ENCODE data around the gene TNPO2.
A peak's percentile ranks its signal among the peaks of the same experiment; 100 is the strongest.
"Not testable (repeated sequence)": the region's sequence is repeated elsewhere in the genome, so short reads cannot be mapped to it uniquely, and the experiment has no call there.

Gene TNPO2

DNA sequence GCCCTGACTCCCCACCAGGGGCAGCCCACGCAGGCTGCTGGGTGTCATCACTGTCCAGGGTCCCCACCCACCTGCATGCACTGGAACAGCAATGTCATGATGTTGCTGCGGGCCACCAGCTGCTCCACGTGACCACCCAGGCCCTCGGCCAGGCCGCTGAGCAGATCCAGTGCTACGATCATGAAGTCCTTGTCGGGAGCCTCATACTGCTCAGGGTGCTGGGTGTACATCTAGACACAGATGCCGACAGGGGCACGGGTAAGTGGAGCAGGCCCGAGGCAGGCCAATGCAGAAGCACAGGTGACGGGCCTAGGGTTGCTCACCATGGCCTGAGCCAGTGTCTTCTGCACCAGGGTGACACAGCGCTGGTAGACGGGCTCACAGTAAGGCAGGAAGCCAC lies 18.6 kb downstream of the TNPO2 start:
- H3K27me3 ChIP-seq (ENCODE audit: insufficient read depth, insufficient read length): no peaks in the 10 kb centered on the region
- no peaks in the 10 kb centered on the region for H3K9me3 ChIP-seq (ENCODE audit: insufficient read depth, low read length)
- TF ChIP-seq YY1 (IDR thresholded peaks at IDR 0.05; ENCODE audit: insufficient read depth, insufficient read length): no peak
- no peak for TF ChIP-seq ZNF274 (IDR thresholded peaks at IDR 0.05; ENCODE audit: low read depth, low read length)
- no peak for TF ChIP-seq SUZ12 (IDR thresholded peaks at IDR 0.05; ENCODE audit: extremely low read depth, insufficient read depth, insufficient read length)
- H3K4me3 ChIP-seq (ENCODE audit: insufficient read length, low read depth): no peak overlapping the region
- peaks cover 13% of the 10 kb centered on the region for H3K4me1 ChIP-seq (ENCODE audit: insufficient read depth, insufficient read length)
- H3K9ac ChIP-seq (ENCODE audit: insufficient read length, low read depth): no peak overlapping the region
- H3K36me3 ChIP-seq (ENCODE audit: insufficient read depth, insufficient read length, low read length): peaks cover 99% of the 10 kb centered on the region
- no peak for DNase-seq (ENCODE audit: low read depth, low spot score)

DNA sequence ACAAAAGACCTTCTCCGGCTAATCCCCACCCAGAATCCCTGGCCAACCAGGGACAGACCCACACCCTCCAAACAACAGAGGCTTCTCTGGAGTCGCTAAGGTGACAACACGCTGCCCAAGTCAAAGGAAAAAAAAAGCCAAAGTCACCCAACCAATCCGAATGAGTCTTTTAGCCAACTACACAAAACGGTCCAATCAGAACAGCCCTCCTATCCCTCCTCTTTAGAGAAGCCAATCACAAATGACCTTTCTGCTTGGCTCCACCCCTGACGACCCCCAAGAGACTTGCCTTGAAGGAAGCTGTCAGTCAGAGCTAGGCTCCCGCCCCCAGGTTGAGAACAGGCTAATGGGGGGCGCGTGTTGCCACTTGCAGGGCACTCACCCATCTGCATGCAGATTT lies 20.7 kb downstream of the TNPO2 start:
- Histone ChIP-seq H3K27me3 (ENCODE audit: insufficient read depth, insufficient read length) (no peaks in the 10 kb centered on the region), H3K4me1 (ENCODE audit: insufficient read depth, insufficient read length) (peaks cover 13% of the 10 kb centered on the region), H3K9me3 (ENCODE audit: insufficient read depth, low read length) (no peaks in the 10 kb centered on the region), H3K9ac (ENCODE audit: insufficient read length, low read depth) (no peak overlapping the region), H3K36me3 (ENCODE audit: insufficient read depth, insufficient read length, low read length) (peaks cover 99% of the 10 kb centered on the region), H3K4me3 (ENCODE audit: insufficient read length, low read depth) (no peak overlapping the region)
- peak; percentile 87 for DNase-seq (ENCODE audit: low read depth, low spot score)
- TF ChIP-seq SUZ12 (IDR thresholded peaks at IDR 0.05; ENCODE audit: extremely low read depth, insufficient read depth, insufficient read length) (no peak), YY1 (IDR thresholded peaks at IDR 0.05; ENCODE audit: insufficient read depth, insufficient read length) (no peak), ZNF274 (IDR thresholded peaks at IDR 0.05; ENCODE audit: low read depth, low read length) (no peak)

DNA sequence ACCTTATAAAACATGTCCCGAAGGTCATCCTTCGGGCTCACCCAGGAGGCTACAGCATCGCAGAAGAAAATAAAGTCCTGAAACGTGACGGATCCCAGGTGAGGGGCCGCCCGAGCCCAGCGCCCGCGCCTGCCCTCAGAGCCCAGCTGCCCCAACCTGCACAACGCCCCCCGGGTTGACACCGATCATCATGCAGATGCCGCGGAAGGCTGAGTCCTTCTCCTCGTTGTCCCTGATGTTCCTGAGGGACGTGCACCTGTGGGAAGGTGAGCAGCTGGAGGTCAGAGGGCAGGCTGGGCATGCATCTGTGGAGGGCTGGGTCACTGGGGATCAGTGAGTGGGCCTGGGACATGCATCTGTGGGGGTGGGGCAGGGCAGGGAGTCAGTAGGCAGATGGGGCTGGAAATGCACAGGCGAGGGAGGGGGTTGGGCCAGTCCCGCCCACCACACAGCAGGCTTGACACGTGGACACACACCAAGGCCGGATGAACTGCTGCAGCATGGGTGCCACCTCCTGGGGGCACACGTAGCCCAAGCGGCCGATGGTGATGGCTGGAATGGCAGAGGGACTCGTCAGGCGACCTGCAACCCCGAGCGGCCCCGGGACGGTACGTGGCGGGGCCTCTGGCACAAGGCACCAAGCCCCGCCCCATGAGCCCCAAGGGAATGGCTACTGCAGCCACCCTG lies 22.0 kb downstream of the TNPO2 start:
- Histone ChIP-seq H3K9me3 (ENCODE audit: insufficient read depth, low read length) (no peaks in the 10 kb centered on the region), H3K4me1 (ENCODE audit: insufficient read depth, insufficient read length) (peaks cover 13% of the 10 kb centered on the region), H3K27me3 (ENCODE audit: insufficient read depth, insufficient read length) (no peaks in the 10 kb centered on the region), H3K9ac (ENCODE audit: insufficient read length, low read depth) (peak overlapping the region; percentile 26), H3K4me3 (ENCODE audit: insufficient read length, low read depth) (no peak overlapping the region), H3K36me3 (ENCODE audit: insufficient read depth, insufficient read length, low read length) (peaks cover 92% of the 10 kb centered on the region)
- TF ChIP-seq SUZ12 (IDR thresholded peaks at IDR 0.05; ENCODE audit: extremely low read depth, insufficient read depth, insufficient read length): no peak
- TF ChIP-seq YY1 (IDR thresholded peaks at IDR 0.05; ENCODE audit: insufficient read depth, insufficient read length): no peak
- TF ChIP-seq ZNF274 (IDR thresholded peaks at IDR 0.05; ENCODE audit: low read depth, low read length): no peak
- DNase-seq (ENCODE audit: low read depth, low spot score): no peak

DNA sequence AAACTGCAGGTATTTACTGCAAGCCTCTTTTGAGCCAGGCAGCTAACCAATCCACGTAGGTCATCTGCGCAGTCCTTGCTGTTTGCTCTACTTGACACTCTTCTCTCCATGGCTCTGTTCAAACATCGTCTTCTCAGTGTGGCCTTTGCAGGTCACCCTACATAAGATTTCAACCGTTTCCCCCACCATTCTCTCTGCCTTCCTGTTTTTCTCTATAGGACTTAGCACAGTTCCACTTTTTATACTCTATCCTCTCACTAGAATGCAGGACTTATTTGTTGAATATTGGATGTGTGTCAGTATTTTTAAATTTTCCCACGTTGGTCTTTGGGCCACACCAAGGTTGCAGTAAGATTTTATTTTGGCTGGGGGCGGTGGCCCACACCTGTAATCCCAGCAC lies 25.6 kb downstream of the TNPO2 start:
- Histone ChIP-seq H3K9ac (ENCODE audit: insufficient read length, low read depth) (no peak overlapping the region), H3K4me1 (ENCODE audit: insufficient read depth, insufficient read length) (peaks cover 12% of the 10 kb centered on the region), H3K9me3 (ENCODE audit: insufficient read depth, low read length) (no peaks in the 10 kb centered on the region), H3K36me3 (ENCODE audit: insufficient read depth, insufficient read length, low read length) (peaks cover 58% of the 10 kb centered on the region), H3K27me3 (ENCODE audit: insufficient read depth, insufficient read length) (peaks cover 5% of the 10 kb centered on the region), H3K4me3 (ENCODE audit: insufficient read length, low read depth) (no peak overlapping the region)
- TF ChIP-seq YY1 (IDR thresholded peaks at IDR 0.05; ENCODE audit: insufficient read depth, insufficient read length): no peak
- no peak for TF ChIP-seq ZNF274 (IDR thresholded peaks at IDR 0.05; ENCODE audit: low read depth, low read length)
- TF ChIP-seq SUZ12 (IDR thresholded peaks at IDR 0.05; ENCODE audit: extremely low read depth, insufficient read depth, insufficient read length): no peak
- no peak for DNase-seq (ENCODE audit: low read depth, low spot score)

DNA sequence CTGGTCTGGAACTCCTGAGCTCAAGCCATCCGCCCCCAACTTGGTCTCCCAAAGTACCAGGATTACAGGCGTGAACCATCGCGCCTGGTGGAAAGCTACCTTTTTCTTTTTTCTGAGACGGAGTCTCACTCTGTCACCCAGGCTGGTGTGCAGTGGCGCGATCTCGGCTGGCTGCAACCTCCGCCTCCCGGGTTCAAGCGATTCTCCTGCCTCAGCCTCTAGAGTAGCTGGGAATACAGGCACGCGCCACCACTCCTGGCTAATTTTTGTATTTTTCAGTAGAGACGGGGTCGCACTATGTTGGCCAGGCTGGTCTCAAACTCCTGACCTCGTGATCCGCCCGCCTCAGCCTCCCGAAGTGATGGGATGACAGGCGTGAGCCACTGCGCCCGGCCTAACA lies 26.3 kb downstream of the TNPO2 start:
- H3K9me3 ChIP-seq (ENCODE audit: insufficient read depth, low read length); H3K27me3 ChIP-seq (ENCODE audit: insufficient read depth, insufficient read length); H3K4me1 ChIP-seq (ENCODE audit: insufficient read depth, insufficient read length); DNase-seq (ENCODE audit: low read depth, low spot score): not testable (repeated sequence)
- H3K4me3 ChIP-seq (ENCODE audit: insufficient read length, low read depth): peak overlapping the region; percentile 98
- peak overlapping the region; percentile 94 for H3K9ac ChIP-seq (ENCODE audit: insufficient read length, low read depth)
- peaks cover 56% of the 10 kb centered on the region for H3K36me3 ChIP-seq (ENCODE audit: insufficient read depth, insufficient read length, low read length)

DNA sequence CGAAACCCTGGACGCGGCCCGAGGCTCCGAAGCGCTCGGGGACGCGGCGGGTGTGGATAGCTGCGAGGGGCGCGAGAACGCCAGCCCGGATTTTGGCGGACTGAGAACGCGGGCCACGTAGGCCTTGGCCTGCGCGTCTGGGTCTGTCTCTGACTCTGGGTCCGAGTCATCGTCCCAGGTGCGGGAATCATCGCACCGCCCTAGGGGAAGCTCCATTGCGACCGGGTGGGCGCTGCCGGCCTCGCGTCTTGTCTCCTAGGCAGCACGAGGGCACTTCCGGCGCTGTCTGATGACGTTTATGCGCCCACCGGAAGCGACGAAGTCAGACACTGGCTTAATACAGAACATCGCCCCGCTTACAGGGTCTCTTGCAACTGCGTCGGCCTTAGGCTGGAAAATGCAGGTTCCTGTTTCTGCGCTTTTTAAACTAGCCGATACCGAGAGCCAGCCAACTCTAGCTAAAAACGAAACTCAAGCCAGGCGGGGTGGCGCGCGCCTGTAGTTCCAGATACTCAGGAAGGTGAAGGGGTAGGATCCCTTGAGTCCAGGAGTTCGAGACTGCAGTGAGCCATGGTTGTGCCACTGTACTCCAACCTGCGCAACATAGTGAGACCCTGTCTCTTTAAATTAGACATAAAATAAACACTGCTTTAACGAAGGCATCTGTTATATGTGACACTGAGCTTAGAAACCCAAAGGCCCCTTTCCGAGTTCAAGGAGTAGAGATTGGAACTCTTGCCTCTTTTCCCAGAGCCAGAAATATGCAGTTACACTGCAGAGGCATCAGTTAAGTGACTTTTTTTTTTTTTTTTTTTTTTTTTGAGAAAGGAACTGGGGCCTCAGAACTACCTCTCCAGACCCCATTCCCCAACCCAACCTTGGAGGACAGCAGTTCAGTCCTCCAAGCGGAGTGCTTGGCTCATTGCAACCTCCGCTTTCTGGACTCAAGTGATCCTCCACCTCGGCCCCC lies 27.1 kb downstream of the TNPO2 start, which contains the start of gene FBXW9:
TSS of gene FBXW9 (minus strand) at position 266 of the 970 bp plus-strand sequence. CDS start at position 216, 50 bp downstream.
- Histone ChIP-seq H3K4me1 (ENCODE audit: insufficient read depth, insufficient read length) (peaks cover 7% of the 10 kb centered on the region), H3K9me3 (ENCODE audit: insufficient read depth, low read length) (no peaks in the 10 kb centered on the region)
- TF ChIP-seq YY1 (IDR thresholded peaks at IDR 0.05; ENCODE audit: insufficient read depth, insufficient read length): no peak
- no peak for TF ChIP-seq ZNF274 (IDR thresholded peaks at IDR 0.05; ENCODE audit: low read depth, low read length)
- TF ChIP-seq SUZ12 (IDR thresholded peaks at IDR 0.05; ENCODE audit: extremely low read depth, insufficient read depth, insufficient read length): no peak

DNA sequence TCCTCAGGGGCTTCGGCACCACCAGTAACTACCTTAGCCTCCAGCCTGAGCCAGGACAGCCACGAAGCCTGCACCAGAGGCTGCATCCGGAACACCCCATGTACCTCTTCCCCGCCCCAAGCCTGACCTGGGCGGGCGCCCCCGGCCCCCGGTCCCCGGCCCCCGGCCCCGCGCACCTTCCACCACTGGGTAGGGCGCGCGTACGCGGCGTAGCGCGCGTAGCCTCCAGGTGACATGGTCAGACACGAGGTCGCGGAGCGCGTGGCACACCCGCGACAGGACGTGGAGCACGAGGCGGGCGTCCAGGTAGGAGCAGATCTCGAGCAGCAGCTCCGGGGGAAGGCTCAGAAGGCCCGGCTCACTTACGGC lies 27.8 kb downstream of the TNPO2 start:
- H3K4me1 ChIP-seq (ENCODE audit: insufficient read depth, insufficient read length): peaks cover 6% of the 10 kb centered on the region
- TF ChIP-seq ZNF274 (IDR thresholded peaks at IDR 0.05; ENCODE audit: low read depth, low read length) (no peak), SUZ12 (IDR thresholded peaks at IDR 0.05; ENCODE audit: extremely low read depth, insufficient read depth, insufficient read length) (no peak), YY1 (IDR thresholded peaks at IDR 0.05; ENCODE audit: insufficient read depth, insufficient read length) (no peak)
- DNase-seq (ENCODE audit: low read depth, low spot score): no peak

More for the DNA sequence above, 27.1 kb downstream of the TNPO2 start, which contains the start of gene FBXW9:
- peak within 1 kb of the TSS; percentile 94 for H3K9ac ChIP-seq (ENCODE audit: insufficient read length, low read depth)
- peaks cover 5% of the 10 kb centered on the region for H3K27me3 ChIP-seq (ENCODE audit: insufficient read depth, insufficient read length)
- DNase-seq (ENCODE audit: low read depth, low spot score): peak; percentile 97
- H3K4me3 ChIP-seq (ENCODE audit: insufficient read length, low read depth): peak within 1 kb of the TSS; percentile 98
- peaks cover 49% of the 10 kb centered on the region for H3K36me3 ChIP-seq (ENCODE audit: insufficient read depth, insufficient read length, low read length)

More for the DNA sequence above, 27.8 kb downstream of the TNPO2 start:
- Histone ChIP-seq H3K9ac (ENCODE audit: insufficient read length, low read depth) (peak overlapping the region; percentile 94), H3K4me3 (ENCODE audit: insufficient read length, low read depth) (peak overlapping the region; percentile 98), H3K9me3 (ENCODE audit: insufficient read depth, low read length) (no peaks in the 10 kb centered on the region), H3K36me3 (ENCODE audit: insufficient read depth, insufficient read length, low read length) (peaks cover 48% of the 10 kb centered on the region), H3K27me3 (ENCODE audit: insufficient read depth, insufficient read length) (peaks cover 5% of the 10 kb centered on the region)
